Hepatocyte (in vitro differentiated cells): ENCODE measurements around the gene PHLPP1.

Experiments
- EZH2 ChIP-seq: fragments of 200-600 bp; sonication (generic); IDR thresholded peaks from 2 replicates; pipeline ENCODE4 v1.6.1; 2016; ENCODE audit warnings: antibody characterized with exemption, mild to moderate bottlenecking, borderline replicate concordance
- TF ChIP-seq, protein P1 (sequence below): fragments of 200-600 bp; sonication (generic); IDR thresholded peaks from 2 replicates; pipeline ENCODE4 v1.5.1; 2016; ENCODE audit warnings: antibody characterized with exemption, mild to moderate bottlenecking; ENCODE audit not compliant: poor library complexity

DNA sequence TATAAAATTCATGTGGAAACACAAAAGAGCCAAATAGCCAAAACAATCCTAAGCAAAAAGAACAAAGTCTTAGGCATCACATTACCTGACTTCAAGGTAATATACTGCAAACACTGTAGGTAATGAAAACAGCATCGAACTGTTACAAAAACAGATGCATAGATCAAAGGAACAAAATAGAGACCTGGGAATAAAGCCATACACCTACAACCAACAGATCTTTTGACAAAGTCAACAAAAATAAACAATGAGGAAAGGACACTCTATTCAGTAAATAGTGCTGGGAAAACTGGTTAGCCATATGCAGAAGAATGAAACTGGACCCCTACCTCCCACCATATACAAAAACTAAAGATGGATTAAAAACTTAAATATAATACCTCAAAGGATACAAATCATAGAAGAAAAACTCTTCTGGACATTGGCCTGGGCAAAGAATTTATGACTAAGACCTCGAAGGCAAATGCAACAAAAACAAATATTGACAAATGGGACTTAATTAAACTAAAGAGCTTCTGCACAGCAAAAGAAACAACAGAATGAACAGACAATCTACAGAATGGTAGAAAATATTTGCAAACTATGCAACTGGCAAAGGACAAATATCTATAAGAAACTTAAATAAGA is 218.0 kb downstream of the PHLPP1 start:
- TF ChIP-seq, protein P1, sequence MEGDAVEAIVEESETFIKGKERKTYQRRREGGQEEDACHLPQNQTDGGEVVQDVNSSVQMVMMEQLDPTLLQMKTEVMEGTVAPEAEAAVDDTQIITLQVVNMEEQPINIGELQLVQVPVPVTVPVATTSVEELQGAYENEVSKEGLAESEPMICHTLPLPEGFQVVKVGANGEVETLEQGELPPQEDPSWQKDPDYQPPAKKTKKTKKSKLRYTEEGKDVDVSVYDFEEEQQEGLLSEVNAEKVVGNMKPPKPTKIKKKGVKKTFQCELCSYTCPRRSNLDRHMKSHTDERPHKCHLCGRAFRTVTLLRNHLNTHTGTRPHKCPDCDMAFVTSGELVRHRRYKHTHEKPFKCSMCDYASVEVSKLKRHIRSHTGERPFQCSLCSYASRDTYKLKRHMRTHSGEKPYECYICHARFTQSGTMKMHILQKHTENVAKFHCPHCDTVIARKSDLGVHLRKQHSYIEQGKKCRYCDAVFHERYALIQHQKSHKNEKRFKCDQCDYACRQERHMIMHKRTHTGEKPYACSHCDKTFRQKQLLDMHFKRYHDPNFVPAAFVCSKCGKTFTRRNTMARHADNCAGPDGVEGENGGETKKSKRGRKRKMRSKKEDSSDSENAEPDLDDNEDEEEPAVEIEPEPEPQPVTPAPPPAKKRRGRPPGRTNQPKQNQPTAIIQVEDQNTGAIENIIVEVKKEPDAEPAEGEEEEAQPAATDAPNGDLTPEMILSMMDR = no peak
- no peak for TF ChIP-seq EZH2
